ENCODE measurements around the gene MYO18B.

Gene MYO18B

DNA sequence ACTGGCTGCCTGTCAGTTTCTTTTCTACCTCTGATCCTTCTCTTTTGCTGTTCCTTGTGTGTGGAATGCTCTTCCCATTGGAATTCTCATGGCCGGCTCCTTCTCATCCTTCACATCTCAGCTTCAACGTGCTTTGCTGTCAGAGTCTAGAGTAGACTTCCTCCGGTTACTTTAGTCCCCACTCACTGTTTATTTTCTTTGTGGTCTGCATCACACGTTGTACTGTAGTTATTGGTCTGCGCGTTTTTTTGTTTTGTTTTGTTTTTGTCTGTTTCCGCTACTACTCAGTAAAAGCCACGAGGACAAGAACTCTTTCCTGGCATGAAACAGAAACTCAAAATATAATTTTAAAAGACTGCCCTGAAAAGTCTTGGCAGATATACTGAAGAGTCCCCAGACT, 305.9 kb downstream of the MYO18B start:
- DNase-seq (ENCODE audit: low read depth): no peak
- TF ChIP-seq, protein P1, sequence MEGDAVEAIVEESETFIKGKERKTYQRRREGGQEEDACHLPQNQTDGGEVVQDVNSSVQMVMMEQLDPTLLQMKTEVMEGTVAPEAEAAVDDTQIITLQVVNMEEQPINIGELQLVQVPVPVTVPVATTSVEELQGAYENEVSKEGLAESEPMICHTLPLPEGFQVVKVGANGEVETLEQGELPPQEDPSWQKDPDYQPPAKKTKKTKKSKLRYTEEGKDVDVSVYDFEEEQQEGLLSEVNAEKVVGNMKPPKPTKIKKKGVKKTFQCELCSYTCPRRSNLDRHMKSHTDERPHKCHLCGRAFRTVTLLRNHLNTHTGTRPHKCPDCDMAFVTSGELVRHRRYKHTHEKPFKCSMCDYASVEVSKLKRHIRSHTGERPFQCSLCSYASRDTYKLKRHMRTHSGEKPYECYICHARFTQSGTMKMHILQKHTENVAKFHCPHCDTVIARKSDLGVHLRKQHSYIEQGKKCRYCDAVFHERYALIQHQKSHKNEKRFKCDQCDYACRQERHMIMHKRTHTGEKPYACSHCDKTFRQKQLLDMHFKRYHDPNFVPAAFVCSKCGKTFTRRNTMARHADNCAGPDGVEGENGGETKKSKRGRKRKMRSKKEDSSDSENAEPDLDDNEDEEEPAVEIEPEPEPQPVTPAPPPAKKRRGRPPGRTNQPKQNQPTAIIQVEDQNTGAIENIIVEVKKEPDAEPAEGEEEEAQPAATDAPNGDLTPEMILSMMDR (IDR thresholded peaks at IDR 0.05; ENCODE audit: control insufficient read depth, insufficient read depth, low read depth, low read length, missing control alignments): no peak
- no peak overlapping the region for H3K4me3 ChIP-seq (ENCODE audit: control insufficient read depth, low read depth, low read length)

DNA sequence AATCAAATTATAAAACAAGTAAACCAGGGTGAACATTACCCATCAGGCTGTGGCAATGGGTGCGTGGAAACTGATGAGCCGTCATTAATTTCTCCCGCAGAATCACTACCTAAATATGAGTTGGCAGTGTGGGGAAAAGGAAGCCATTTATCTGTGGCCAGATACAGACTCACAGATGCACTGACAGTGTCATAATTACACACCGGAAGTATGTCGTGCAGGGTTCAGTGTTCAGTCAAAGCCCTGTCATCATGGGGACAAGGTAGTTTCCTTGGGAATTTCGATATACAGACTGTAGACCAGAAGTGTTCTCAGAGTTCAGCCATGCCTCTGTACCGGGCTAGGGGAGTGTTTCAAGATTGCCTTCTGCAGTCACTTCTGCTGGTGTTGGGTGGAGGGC, 308.1 kb downstream of the MYO18B start:
- TF ChIP-seq, protein P1 (IDR thresholded peaks at IDR 0.05; ENCODE audit: control insufficient read depth, insufficient read depth, low read depth, low read length, missing control alignments): no peak
- H3K4me3 ChIP-seq (ENCODE audit: control insufficient read depth, low read depth, low read length): no peak overlapping the region
- no peak for DNase-seq (ENCODE audit: low read depth)

DNA sequence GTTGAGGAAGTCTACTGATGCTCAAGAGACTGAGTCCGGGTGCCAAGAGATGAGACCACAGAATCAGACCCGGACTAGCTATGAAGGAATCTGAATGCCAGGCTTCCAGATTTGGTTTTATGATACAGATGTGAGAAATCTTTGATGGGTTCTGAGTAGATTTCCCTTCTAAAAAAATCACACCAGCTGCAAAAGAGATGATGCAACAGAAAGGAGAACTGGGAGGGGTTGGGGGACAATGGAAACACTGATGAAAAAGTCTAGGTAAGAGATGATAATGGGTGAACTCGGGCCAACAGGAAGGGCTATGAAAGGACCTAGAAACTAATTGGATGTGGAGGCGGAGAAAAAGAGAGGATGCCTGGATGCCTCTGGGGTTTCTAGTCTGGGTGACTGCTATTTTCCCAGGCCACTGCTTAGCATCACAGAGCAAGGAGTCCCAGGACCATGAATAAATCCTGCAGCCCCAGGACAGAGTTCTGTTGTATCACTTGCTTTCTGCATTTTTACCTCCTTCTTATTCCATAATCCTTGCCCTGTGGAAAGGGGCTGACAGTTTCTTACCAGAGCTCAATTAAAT, 311.8 kb downstream of the MYO18B start:
- DNase-seq (ENCODE audit: low read depth): no peak
- H3K4me3 ChIP-seq (ENCODE audit: control insufficient read depth, low read depth, low read length): no peak overlapping the region
- TF ChIP-seq, protein P1 (IDR thresholded peaks at IDR 0.05; ENCODE audit: control insufficient read depth, insufficient read depth, low read depth, low read length, missing control alignments): no peak

DNA sequence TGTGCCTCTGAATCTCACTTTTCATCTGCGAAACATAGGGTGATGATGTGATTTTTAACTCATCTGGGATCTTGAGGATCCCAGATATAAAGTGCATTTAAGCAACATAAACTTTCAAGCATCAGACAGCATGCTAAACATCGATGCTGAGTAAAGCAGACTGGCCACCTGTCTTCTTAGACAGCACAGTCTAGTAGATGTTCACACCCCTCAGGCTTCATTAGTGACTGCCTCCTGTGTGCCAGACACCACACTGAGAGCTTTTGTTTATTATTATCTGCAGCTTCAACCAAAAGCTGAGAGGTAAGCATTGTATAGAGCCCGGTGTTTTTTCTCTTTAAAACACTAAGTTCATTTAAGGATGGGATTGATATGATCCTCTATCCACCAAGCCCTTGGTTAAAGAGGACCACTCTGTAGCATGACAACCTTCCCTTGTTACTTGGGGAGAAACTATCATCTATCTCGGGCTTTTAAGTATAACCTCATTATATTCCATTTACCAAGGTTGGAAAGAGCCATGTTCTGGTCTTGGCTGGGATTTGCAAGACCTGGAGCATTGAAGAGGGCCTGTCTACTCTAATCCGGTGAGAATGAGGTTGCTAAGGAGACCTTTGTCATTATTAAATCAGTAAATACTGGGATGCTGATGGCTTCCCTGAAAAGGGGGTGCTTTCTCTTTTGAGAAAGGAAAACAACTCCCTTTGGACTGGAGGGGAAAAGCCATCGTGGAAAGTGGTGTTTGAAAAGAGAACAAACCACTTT, 313.0 kb downstream of the MYO18B start:
- H3K4me3 ChIP-seq (ENCODE audit: control insufficient read depth, low read depth, low read length): no peak overlapping the region
- TF ChIP-seq, protein P1 (IDR thresholded peaks at IDR 0.05; ENCODE audit: control insufficient read depth, insufficient read depth, low read depth, low read length, missing control alignments): no peak
- DNase-seq (ENCODE audit: low read depth): no peak

DNA sequence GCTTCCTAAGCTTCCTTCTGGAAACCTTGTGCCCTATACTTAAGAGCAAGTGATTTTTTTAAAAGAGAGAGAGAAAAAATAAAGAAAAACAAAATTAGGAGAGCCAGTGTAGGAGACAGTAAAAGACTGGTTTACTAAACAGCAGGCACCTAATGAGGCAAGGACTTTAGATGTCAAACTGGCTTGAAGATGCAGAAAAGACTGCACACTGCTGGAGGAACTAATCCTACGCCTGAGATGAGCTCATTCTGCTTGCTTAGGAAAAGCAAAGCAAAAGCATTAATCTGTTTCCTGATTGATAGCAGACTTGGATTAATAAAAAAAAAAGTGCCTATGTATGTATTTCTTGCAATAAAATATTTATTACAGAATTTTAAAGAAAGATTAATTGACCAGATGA, 313.7 kb downstream of the MYO18B start:
- TF ChIP-seq, protein P1 (IDR thresholded peaks at IDR 0.05; ENCODE audit: control insufficient read depth, insufficient read depth, low read depth, low read length, missing control alignments): no peak
- no peak for DNase-seq (ENCODE audit: low read depth)
- H3K4me3 ChIP-seq (ENCODE audit: control insufficient read depth, low read depth, low read length): no peak overlapping the region

DNA sequence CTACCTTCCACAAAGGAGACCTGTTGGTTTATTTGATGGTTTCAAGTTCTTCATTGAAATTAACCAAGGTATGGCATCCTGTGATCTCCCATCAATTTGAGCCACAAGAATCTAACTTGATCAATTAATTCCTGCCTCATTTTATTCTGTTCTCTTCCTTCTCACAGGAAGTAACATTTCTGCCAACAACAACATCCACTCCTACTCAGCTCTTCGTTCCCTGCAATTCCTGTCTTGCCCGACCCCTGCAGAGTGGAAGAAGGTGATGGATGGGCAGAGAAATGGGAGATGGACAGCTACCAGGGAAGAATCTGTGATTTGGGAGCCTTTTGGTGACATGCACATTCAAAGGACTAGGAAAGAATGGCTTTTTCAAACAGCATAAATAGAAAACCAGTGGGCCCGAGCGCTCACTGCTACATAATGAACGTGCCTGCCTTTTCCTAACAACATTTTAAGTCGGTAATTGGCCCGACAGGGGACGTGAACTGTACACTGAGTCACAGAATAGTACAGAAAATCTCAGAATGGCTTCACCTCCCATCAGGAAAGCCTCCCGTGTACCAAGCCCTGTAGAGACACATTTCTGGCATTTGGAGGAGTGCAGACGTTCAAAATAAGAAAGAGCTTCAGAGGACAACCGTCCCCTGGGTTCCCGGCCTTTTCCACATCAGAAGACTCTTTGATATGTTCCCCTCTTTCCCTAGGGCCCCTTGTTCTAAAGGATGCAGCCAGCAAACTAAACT, 314.6 kb downstream of the MYO18B start:
- H3K4me3 ChIP-seq (ENCODE audit: control insufficient read depth, low read depth, low read length): no peak overlapping the region
- DNase-seq (ENCODE audit: low read depth): no peak
- TF ChIP-seq, protein P1 (IDR thresholded peaks at IDR 0.05; ENCODE audit: control insufficient read depth, insufficient read depth, low read depth, low read length, missing control alignments): no peak

All from AG09309 (cell line).